Liver (tissue), 9 donors: ENCODE data around the gene SCRN1. TPM values are rescaled to one million over a fixed set of nuclear protein-coding genes. Genes with fewer than 3 reads are reported as not detected.

ENCODE experiments used
- DNase-seq: peaks from one replicate; pipeline ENCODE4 v3.0.0-alpha.2; 2017; ENCODE audit warnings: low spot score
- H3K27ac ChIP-seq, 2 donors: one replicate each; pipeline ENCODE4 v1.7.0; 2013; ENCODE audit warnings: inconsistent platforms in 2 of 2, low read length in 2 of 2, control low read depth in 1 of 2, low read depth in 1 of 2, mild to moderate bottlenecking in 1 of 2
- H3K27me3 ChIP-seq, 4 donors: one replicate each; pipeline versions ENCODE4 v1.6.1 to v1.7.0; 2013; ENCODE audit warnings: low read length in 3 of 4, inconsistent platforms in 1 of 4, mild to moderate bottlenecking in 1 of 4, moderate library complexity in 1 of 4; ENCODE audit not compliant: control insufficient read depth in 4 of 4, insufficient read depth in 4 of 4
- H3K36me3 ChIP-seq, 4 donors: one replicate each; pipeline versions ENCODE4 v1.6.1 to v1.7.0; 2013; ENCODE audit warnings: low read length in 3 of 4, mild to moderate bottlenecking in 3 of 4, low read depth in 1 of 4, moderate library complexity in 1 of 4; ENCODE audit not compliant: control insufficient read depth in 4 of 4, insufficient read depth in 3 of 4
- H3K4me1 ChIP-seq, 4 donors: one replicate each; pipeline versions ENCODE4 v1.6.1 to v1.7.0; 2013; ENCODE audit warnings: low read length in 3 of 4, mild to moderate bottlenecking in 3 of 4, moderate library complexity in 1 of 4; ENCODE audit not compliant: control insufficient read depth in 4 of 4, insufficient read depth in 4 of 4
- H3K4me3 ChIP-seq, 3 donors: one replicate each; pipeline versions ENCODE4 v1.6.1 to v1.7.0; 2013; ENCODE audit warnings: low read length in 3 of 3, control low read depth in 1 of 3, low read depth in 1 of 3, mild to moderate bottlenecking in 1 of 3
- H3K9ac ChIP-seq, 2 donors: one replicate each; pipeline ENCODE4 v1.7.0; 2013; ENCODE audit warnings: low read length in 2 of 2, mild to moderate bottlenecking in 2 of 2, moderate library complexity in 2 of 2, control low read depth in 1 of 2, low read depth in 1 of 2
- H3K9me3 ChIP-seq, 4 donors: one replicate each; pipeline versions ENCODE4 v1.6.1 to v1.7.0; 2013; ENCODE audit warnings: low read length in 3 of 4; ENCODE audit not compliant: control insufficient read depth in 4 of 4
- EGR1 ChIP-seq, 2 donors: IDR thresholded peaks; 2 replicates each; pipeline ENCODE4 v1.6.1; 2016 to 2018; ENCODE audit warnings: antibody characterized with exemption in 2 of 2, low read depth in 2 of 2
- FOXA1 ChIP-seq: IDR thresholded peaks from 2 replicates; pipeline ENCODE4 v1.6.1; 2016; ENCODE audit warnings: antibody characterized with exemption
- FOXA2 ChIP-seq: IDR thresholded peaks from 2 replicates; pipeline ENCODE4 v1.6.1; 2016; ENCODE audit warnings: antibody characterized with exemption
- GABPA ChIP-seq, 2 donors: IDR thresholded peaks in 1 of 2; conservative IDR thresholded peaks in 1 of 2; 2 replicates each; pipeline ENCODE4 v1.6.1; 2016; ENCODE audit warnings: antibody characterized with exemption in 2 of 2, mild to moderate bottlenecking in 1 of 2, moderate library complexity in 1 of 2
- HNF4A ChIP-seq, 2 donors: conservative IDR thresholded peaks; 2 replicates each; pipeline ENCODE4 v1.6.1; 2016; ENCODE audit warnings: antibody characterized with exemption in 2 of 2, mild to moderate bottlenecking in 2 of 2
- JUND ChIP-seq, 2 donors: IDR thresholded peaks; 2 replicates each; pipeline ENCODE4 v1.6.1; 2016; ENCODE audit warnings: antibody characterized with exemption in 2 of 2
- NR2F2 ChIP-seq: IDR thresholded peaks from 2 replicates; pipeline ENCODE4 v1.6.1; 2016; ENCODE audit warnings: antibody characterized with exemption
- RAD21 ChIP-seq, 2 donors: IDR thresholded peaks; 2 replicates each; pipeline ENCODE4 v1.6.1; 2016; ENCODE audit warnings: antibody characterized with exemption in 2 of 2, mild to moderate bottlenecking in 2 of 2
- RXRA ChIP-seq, 2 donors: IDR thresholded peaks; 2 replicates each; pipeline ENCODE4 v1.6.1; 2017 to 2018; ENCODE audit warnings: antibody characterized with exemption in 2 of 2, mild to moderate bottlenecking in 1 of 2
- SP1 ChIP-seq: IDR thresholded peaks from 2 replicates; pipeline ENCODE4 v1.6.1; 2018; ENCODE audit warnings: antibody characterized with exemption, mild to moderate bottlenecking
- TAF1 ChIP-seq: conservative IDR thresholded peaks from 2 replicates; pipeline ENCODE4 v1.6.1; 2016; ENCODE audit warnings: antibody characterized with exemption, mild to moderate bottlenecking
- YY1 ChIP-seq: IDR thresholded peaks from 2 replicates; pipeline ENCODE4 v1.6.1; 2016; ENCODE audit warnings: antibody characterized with exemption, mild to moderate bottlenecking
- WGBS: extraction: QIAGEN DNeasy Blood & Tissue Kit; methylation state at CpG from one replicate; pipeline ENCODE4 v1.1.7; 2013; 5-methylcytosine and 5-hydroxymethylcytosine counted together
- polyA plus RNA-seq, 2 donors: library from polyadenylated mRNA; stranded (reverse) in 1 of 2; unstranded in 1 of 2; fragments of 200-250 nt in 1 of 2; fragments of >200 nt in 1 of 2; fragmentation: Nextera tagmentation in 1 of 2; extraction: Ambion mirVana in 1 of 2; gene quantifications; one replicate each; pipeline versions ENCODE4 v1.2.1 to v1.2.3, GENCODE V29; 2013 to 2015
- total RNA-seq, 2 donors: library from RNA; depleted of rRNA; stranded (reverse); fragments of >200 nt; gene quantifications; one replicate each; pipeline ENCODE4 v1.2.3, GENCODE V29; 2014
- TF ChIP-seq, protein P1 (sequence below): IDR thresholded peaks from 2 replicates; pipeline ENCODE4 v1.6.1; 2016; ENCODE audit warnings: antibody characterized with exemption
- TF ChIP-seq, protein P2 (sequence below): IDR thresholded peaks from 2 replicates; pipeline ENCODE4 v1.6.1; 2016; ENCODE audit warnings: antibody characterized with exemption
- TF ChIP-seq, protein P3 (sequence below): fragments of 150-350 bp; IDR thresholded peaks from 2 replicates; pipeline ENCODE4 v1.5.1; 2017; ENCODE audit warnings: improper control_type of control experiment, low read depth, low read length; ENCODE audit not compliant: missing input control
- TF ChIP-seq, protein P4 (sequence below): IDR thresholded peaks from 2 replicates; pipeline ENCODE4 v1.6.1; 2016; ENCODE audit warnings: antibody characterized with exemption
- TF ChIP-seq, protein P5 (sequence below): IDR thresholded peaks from 2 replicates; pipeline ENCODE4 v1.6.1; 2016; ENCODE audit warnings: antibody characterized with exemption, mild to moderate bottlenecking
- donor health status: healthy.
- donor health status: healthy.
- donor health status: healthy.
- donor health status: healthy.
- donor health status: healthy.

The SCRN1 gene
- total and polyA plus RNA-seq, 4 donors, result 1.1 to 4.1 (median 2.0) TPM

DNA sequence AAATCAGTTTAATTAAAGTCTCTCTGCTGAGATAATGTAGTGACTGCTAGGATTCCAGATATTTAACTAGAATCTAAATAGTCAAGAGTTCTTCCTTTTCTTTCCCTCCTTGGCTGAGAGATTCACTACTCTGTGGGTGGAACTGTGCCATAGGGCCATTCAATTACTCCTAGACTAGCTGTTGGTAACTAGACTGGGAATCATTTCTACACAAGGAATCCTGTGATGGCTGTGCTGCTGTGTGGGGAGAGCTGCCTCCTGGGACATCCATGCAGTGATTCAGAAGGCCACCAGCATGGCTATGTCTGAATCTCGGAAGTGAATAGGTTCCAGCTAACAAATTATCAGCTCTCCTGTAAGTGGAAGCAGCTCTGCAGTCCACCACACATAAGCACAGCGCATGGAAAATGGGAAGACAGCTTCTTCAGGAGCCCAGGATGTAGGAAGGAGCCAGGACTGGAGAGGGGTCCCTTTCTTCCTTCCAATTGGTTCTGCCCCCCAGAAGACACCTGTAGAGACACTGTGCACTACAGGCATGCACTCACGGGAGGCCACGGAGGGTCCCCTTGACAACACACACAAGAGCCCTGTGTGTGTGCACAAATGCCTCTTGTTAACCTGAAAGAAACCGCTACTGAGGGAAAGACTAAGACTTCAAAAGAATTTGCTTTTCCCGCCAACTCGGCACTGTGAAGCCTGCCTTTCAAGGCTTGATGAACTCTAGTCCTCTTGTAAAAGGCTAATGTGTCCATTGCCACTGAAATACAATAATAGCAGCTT lies 66.5 kb downstream of the SCRN1 start:
- no peak overlapping the region for H3K9ac ChIP-seq
- 86% methylated on average over 7 of the region's 7 CpGs for WGBS

DNA sequence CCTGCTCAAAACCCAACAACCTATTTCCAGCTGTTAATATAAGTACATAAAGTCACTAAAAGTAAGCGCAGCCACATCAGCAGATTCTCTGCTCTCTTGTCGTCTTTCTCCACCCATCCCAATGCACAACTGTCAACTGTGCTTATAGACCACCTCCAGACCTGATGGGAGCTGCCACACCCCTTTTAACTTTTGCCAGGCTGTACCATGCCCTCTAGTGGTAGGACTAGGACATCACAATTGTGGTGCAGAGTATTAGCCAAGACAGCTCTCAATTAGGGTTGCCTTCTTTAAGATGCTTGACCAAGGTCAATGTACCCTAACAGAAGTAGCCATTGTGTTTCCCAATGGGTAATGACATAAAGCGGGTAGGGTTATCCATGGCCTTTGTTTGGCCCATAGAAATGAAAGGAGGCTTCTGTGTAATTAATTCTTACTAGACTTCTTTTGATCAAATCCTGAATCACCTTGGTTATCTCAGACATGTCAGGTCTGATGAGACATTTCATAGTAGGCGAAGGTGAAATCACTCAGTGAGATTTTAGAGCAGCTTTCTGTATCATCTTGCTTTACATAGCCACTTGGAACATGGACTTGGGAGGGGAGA lies 68.1 kb downstream of the SCRN1 start:
- no peak overlapping the region for H3K27ac ChIP-seq
- H3K4me3 ChIP-seq, result no peak overlapping the region
- peak; percentile 46 for DNase-seq
- H3K4me1 ChIP-seq, result no peaks in the 10 kb centered on the region
- no peaks in the 10 kb centered on the region for H3K9me3 ChIP-seq
- 27% methylated on average over 4 of the region's 4 CpGs for whole genome bisulfite sequencing
- no peaks in the 10 kb centered on the region for H3K36me3 ChIP-seq
- H3K27me3 ChIP-seq, result no peaks in the 10 kb centered on the region
- no peak overlapping the region for H3K9ac ChIP-seq
- TF ChIP-seq SP1 (no peak), FOXA1 (no peak), NR2F2 (no peak), RAD21 (IDR thresholded peaks at IDR 0.05) (peak; percentile 93 to 97), TAF1 (no peak), GABPA (IDR thresholded peaks at IDR 0.05 in 1 of 2, conservative IDR thresholded peaks at IDR 0.05 in 1 of 2) (no peak), FOXA2 (no peak), HNF4A (conservative IDR thresholded peaks at IDR 0.05) (no peak), YY1 (no peak)
- TF ChIP-seq, protein P1, sequence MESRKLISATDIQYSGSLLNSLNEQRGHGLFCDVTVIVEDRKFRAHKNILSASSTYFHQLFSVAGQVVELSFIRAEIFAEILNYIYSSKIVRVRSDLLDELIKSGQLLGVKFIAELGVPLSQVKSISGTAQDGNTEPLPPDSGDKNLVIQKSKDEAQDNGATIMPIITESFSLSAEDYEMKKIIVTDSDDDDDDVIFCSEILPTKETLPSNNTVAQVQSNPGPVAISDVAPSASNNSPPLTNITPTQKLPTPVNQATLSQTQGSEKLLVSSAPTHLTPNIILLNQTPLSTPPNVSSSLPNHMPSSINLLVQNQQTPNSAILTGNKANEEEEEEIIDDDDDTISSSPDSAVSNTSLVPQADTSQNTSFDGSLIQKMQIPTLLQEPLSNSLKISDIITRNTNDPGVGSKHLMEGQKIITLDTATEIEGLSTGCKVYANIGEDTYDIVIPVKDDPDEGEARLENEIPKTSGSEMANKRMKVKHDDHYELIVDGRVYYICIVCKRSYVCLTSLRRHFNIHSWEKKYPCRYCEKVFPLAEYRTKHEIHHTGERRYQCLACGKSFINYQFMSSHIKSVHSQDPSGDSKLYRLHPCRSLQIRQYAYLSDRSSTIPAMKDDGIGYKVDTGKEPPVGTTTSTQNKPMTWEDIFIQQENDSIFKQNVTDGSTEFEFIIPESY, result no peak
- TF ChIP-seq, protein P2, sequence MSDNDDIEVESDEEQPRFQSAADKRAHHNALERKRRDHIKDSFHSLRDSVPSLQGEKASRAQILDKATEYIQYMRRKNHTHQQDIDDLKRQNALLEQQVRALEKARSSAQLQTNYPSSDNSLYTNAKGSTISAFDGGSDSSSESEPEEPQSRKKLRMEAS, result no peak
- TF ChIP-seq, protein P3, sequence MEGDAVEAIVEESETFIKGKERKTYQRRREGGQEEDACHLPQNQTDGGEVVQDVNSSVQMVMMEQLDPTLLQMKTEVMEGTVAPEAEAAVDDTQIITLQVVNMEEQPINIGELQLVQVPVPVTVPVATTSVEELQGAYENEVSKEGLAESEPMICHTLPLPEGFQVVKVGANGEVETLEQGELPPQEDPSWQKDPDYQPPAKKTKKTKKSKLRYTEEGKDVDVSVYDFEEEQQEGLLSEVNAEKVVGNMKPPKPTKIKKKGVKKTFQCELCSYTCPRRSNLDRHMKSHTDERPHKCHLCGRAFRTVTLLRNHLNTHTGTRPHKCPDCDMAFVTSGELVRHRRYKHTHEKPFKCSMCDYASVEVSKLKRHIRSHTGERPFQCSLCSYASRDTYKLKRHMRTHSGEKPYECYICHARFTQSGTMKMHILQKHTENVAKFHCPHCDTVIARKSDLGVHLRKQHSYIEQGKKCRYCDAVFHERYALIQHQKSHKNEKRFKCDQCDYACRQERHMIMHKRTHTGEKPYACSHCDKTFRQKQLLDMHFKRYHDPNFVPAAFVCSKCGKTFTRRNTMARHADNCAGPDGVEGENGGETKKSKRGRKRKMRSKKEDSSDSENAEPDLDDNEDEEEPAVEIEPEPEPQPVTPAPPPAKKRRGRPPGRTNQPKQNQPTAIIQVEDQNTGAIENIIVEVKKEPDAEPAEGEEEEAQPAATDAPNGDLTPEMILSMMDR, result peak; percentile 88
- TF ChIP-seq, protein P4, sequence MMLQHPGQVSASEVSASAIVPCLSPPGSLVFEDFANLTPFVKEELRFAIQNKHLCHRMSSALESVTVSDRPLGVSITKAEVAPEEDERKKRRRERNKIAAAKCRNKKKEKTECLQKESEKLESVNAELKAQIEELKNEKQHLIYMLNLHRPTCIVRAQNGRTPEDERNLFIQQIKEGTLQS, result no peak
- TF ChIP-seq, protein P5, sequence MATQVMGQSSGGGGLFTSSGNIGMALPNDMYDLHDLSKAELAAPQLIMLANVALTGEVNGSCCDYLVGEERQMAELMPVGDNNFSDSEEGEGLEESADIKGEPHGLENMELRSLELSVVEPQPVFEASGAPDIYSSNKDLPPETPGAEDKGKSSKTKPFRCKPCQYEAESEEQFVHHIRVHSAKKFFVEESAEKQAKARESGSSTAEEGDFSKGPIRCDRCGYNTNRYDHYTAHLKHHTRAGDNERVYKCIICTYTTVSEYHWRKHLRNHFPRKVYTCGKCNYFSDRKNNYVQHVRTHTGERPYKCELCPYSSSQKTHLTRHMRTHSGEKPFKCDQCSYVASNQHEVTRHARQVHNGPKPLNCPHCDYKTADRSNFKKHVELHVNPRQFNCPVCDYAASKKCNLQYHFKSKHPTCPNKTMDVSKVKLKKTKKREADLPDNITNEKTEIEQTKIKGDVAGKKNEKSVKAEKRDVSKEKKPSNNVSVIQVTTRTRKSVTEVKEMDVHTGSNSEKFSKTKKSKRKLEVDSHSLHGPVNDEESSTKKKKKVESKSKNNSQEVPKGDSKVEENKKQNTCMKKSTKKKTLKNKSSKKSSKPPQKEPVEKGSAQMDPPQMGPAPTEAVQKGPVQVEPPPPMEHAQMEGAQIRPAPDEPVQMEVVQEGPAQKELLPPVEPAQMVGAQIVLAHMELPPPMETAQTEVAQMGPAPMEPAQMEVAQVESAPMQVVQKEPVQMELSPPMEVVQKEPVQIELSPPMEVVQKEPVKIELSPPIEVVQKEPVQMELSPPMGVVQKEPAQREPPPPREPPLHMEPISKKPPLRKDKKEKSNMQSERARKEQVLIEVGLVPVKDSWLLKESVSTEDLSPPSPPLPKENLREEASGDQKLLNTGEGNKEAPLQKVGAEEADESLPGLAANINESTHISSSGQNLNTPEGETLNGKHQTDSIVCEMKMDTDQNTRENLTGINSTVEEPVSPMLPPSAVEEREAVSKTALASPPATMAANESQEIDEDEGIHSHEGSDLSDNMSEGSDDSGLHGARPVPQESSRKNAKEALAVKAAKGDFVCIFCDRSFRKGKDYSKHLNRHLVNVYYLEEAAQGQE, result no peak

More for the DNA sequence above, 66.5 kb downstream of the SCRN1 start:
- no peak for DNase-seq
- no peaks in the 10 kb centered on the region for H3K36me3 ChIP-seq
- no peaks in the 10 kb centered on the region for H3K9me3 ChIP-seq
- H3K4me3 ChIP-seq, result no peak overlapping the region
- H3K27ac ChIP-seq, result no peak overlapping the region
- TF ChIP-seq RAD21 (IDR thresholded peaks at IDR 0.05) (no peak), JUND (IDR thresholded peaks at IDR 0.05) (no peak), GABPA (IDR thresholded peaks at IDR 0.05 in 1 of 2, conservative IDR thresholded peaks at IDR 0.05 in 1 of 2) (no peak), TAF1 (no peak), EGR1 (IDR thresholded peaks at IDR 0.05; ENCODE audit: low read depth in 2 of 2) (no peak), FOXA2 (no peak), RXRA (IDR thresholded peaks at IDR 0.05) (no peak), SP1 (no peak)
- TF ChIP-seq, protein P5, result no peak
- TF ChIP-seq, protein P2, result no peak
- H3K27me3 ChIP-seq, result no peaks in the 10 kb centered on the region
- H3K4me1 ChIP-seq, result no peaks in the 10 kb centered on the region
